ENCODE results near the gene LIX1L. TPM values are rescaled to one million over a fixed set of nuclear protein-coding genes. Genes with fewer than 3 reads are reported as not detected.

The LIX1L gene
- total RNA-seq, 4 donors from 2014 or later: 30.8 to 57.1 (median 41.5) TPM

- H3K36me3 ChIP-seq: peaks cover 0 to 28% (median 9%) of the 10 kb centered on the region in 3 donors
- WGBS, 2 donors: 68 to 74% methylated on average over 4 of the region's 4 CpGs
- TF ChIP-seq CTCF (IDR thresholded peaks at IDR 0.05): no peak
- TF ChIP-seq POLR2A (IDR thresholded peaks at IDR 0.05): no peak
- no peak for TF ChIP-seq EP300 (IDR thresholded peaks at IDR 0.05)
Measured at GRCh38 chr1:145947551-145947950, 10.3 kb downstream of the LIX1L start.

GRCh38 chr1:145946477-145946986 lies 11.3 kb downstream of the LIX1L start:
- H3K27me3 ChIP-seq: no peaks in the 10 kb centered on the region
- no peak for TF ChIP-seq EP300 (IDR thresholded peaks at IDR 0.05)
- no peak for TF ChIP-seq CTCF (IDR thresholded peaks at IDR 0.05)
- no peak for TF ChIP-seq POLR2A (IDR thresholded peaks at IDR 0.05)
- 78 to 85% methylated on average over 4 of the region's 4 CpGs for WGBS, 2 donors
- no peak overlapping the region for H3K27ac ChIP-seq
- peaks cover 0 to 27% (median 0%) of the 10 kb centered on the region in 4 donors for H3K4me1 ChIP-seq
- DNase-seq (ENCODE audit: low spot score in 2 of 2): no peak
- peaks cover 0 to 39% (median 10%) of the 10 kb centered on the region in 3 donors for H3K36me3 ChIP-seq
- no peak overlapping the region for H3K4me3 ChIP-seq
- H3K9me3 ChIP-seq: no peaks in the 10 kb centered on the region

More at GRCh38 chr1:145947551-145947950, 10.3 kb downstream of the LIX1L start:
- no peak overlapping the region for H3K4me3 ChIP-seq
- no peaks in the 10 kb centered on the region for H3K27me3 ChIP-seq
- peaks cover 0 to 28% (median 0%) of the 10 kb centered on the region in 4 donors for H3K4me1 ChIP-seq
- H3K9me3 ChIP-seq: no peaks in the 10 kb centered on the region
- DNase-seq (ENCODE audit: low spot score in 2 of 2): no peak
- H3K27ac ChIP-seq: no peak overlapping the region

GRCh38 chr1:145944532-145944931 lies 13.3 kb downstream of the LIX1L start:
- Histone ChIP-seq H3K27me3 (no peaks in the 10 kb centered on the region), H3K9me3 (no peaks in the 10 kb centered on the region), H3K36me3 (peaks cover 0 to 49% (median 10%) of the 10 kb centered on the region in 3 donors), H3K27ac (no peak overlapping the region), H3K4me1 (peaks cover 0 to 23% (median 0%) of the 10 kb centered on the region in 4 donors), H3K4me3 (no peak overlapping the region)
- TF ChIP-seq POLR2A (IDR thresholded peaks at IDR 0.05) (no peak), EP300 (IDR thresholded peaks at IDR 0.05) (no peak)
- WGBS, 2 donors: 95 to 96% methylated on average over 3 of the region's 3 CpGs
- DNase-seq (ENCODE audit: low spot score in 2 of 2): no peak

- Histone ChIP-seq H3K36me3 (peaks cover 0 to 41% (median 10%) of the 10 kb centered on the region in 3 donors), H3K27ac (peak overlapping the region in 1 of 4 donors; percentile 31), H3K9me3 (no peaks in the 10 kb centered on the region), H3K4me1 (peaks cover 0 to 13% (median 0%) of the 10 kb centered on the region in 4 donors), H3K4me3 (no peak overlapping the region), H3K27me3 (no peaks in the 10 kb centered on the region)
- no peak for DNase-seq (ENCODE audit: low spot score in 2 of 2)
- TF ChIP-seq POLR2A (IDR thresholded peaks at IDR 0.05) (no peak), CTCF (IDR thresholded peaks at IDR 0.05) (no peak)
- WGBS, 2 donors: 60 to 62% methylated on average over 6 of the region's 6 CpGs
Measured at GRCh38 chr1:145942871-145943270, 14.9 kb downstream of the LIX1L start.

GRCh38 chr1:145942405-145942804 lies 15.4 kb downstream of the LIX1L start:
- TF ChIP-seq EP300 (IDR thresholded peaks at IDR 0.05) (no peak), POLR2A (IDR thresholded peaks at IDR 0.05) (no peak), CTCF (IDR thresholded peaks at IDR 0.05) (no peak)
- 59 to 71% methylated on average over 4 of the region's 4 CpGs for WGBS, 2 donors
- Histone ChIP-seq H3K4me1 (peaks cover 0 to 13% (median 0%) of the 10 kb centered on the region in 4 donors), H3K27me3 (no peaks in the 10 kb centered on the region), H3K9me3 (no peaks in the 10 kb centered on the region), H3K4me3 (no peak overlapping the region), H3K27ac (peak overlapping the region in 1 of 4 donors; percentile 31), H3K36me3 (peaks cover 0 to 41% (median 10%) of the 10 kb centered on the region in 3 donors)
- no peak for DNase-seq (ENCODE audit: low spot score in 2 of 2)
